GM12878 (cell line): Measurements from ENCODE around the gene GLE1. TPM values are rescaled to one million over a fixed set of nuclear protein-coding genes. Genes with fewer than 3 reads are reported as not detected.

Experiments
- ATAC-seq: fragments of 200-7000 bp; cut with Tn5 transposase; 3 replicates; pipeline ENCODE4 v1.9.1; 2020; ENCODE audit warnings: mild to moderate bottlenecking, moderate library complexity
- BruUV-seq: library from RNA; stranded (reverse); fragments of 400-500 nt; replicated peaks from 2 replicates; lab custom pipeline; 2021; lab: Mats Ljungman, UMichigan
- CTCF ChIA-PET: fragments of 300-600 bp; sonication (Branson Sonifier 250); formaldehyde crosslinking; extraction: SDS; loops from one replicate; lab custom pipeline; 2021; ENCODE audit warnings: inconsistent platforms; lab: Yijun Ruan, JAX
- POLR2A ChIA-PET: fragments of 350-600 bp; formaldehyde crosslinking; extraction: SDS; loops from one replicate; lab custom pipeline; 2021; ENCODE audit warnings: inconsistent platforms; lab: Charles Lee
- RAD21 ChIA-PET: fragments of 300-600 bp; sonication (Branson Sonifier 250); formaldehyde crosslinking; loops from one replicate; lab custom pipeline; 2023; ENCODE audit warnings: antibody characterized with exemption; ENCODE audit not compliant: unreplicated experiment; lab: Charles Lee
- SMC1A ChIA-PET: fragments of 300-600 bp; sonication (Branson Sonifier 250); formaldehyde crosslinking; loops from one replicate; lab custom pipeline; 2023; ENCODE audit not compliant: unreplicated experiment, uncharacterized antibody; lab: Charles Lee
- DNase-seq: peaks from one replicate; pipeline ENCODE4 v3.0.0-alpha.2; 2011; ENCODE audit warnings: low read depth, low spot score
- FAIRE-seq: peaks from 3 replicates; lab custom pipeline; 2011; peaks lifted over from hg19 to GRCh38; lab: Jason Lieb, UNC
- H2AFZ ChIP-seq: 2 replicates; pipeline ENCODE4 v1.6.0; 2011; ENCODE audit warnings: low read depth, low read length, control low read depth; ENCODE audit not compliant: control insufficient read depth
- H3K27ac ChIP-seq: 2 replicates; pipeline ENCODE4 v1.5.1; 2011; ENCODE audit warnings: control low read depth; ENCODE audit not compliant: control insufficient read depth, insufficient read depth
- H3K27me3 ChIP-seq, 2 experiments: replicated peaks in 1 of 2; 2 replicates each; pipeline versions ENCODE4 v1.6.0 to v1.6.1; 2011; ENCODE audit warnings: low read length in 1 of 2; ENCODE audit not compliant: control insufficient read depth in 2 of 2, insufficient read depth in 2 of 2
- H3K36me3 ChIP-seq, 2 experiments: 2 replicates each; pipeline ENCODE4 v1.5.1; 2011; ENCODE audit warnings: low read length in 1 of 2; ENCODE audit not compliant: control insufficient read depth in 2 of 2, insufficient read depth in 2 of 2
- H3K4me1 ChIP-seq: 2 replicates; pipeline ENCODE4 v1.6.1; 2011; ENCODE audit warnings: mild to moderate bottlenecking, low read length, moderate library complexity, mixed read lengths; ENCODE audit not compliant: control insufficient read depth, insufficient read depth
- H3K4me2 ChIP-seq: 2 replicates; pipeline ENCODE4 v1.6.0; 2011; ENCODE audit warnings: control low read depth; ENCODE audit not compliant: control insufficient read depth, insufficient read depth
- H3K4me3 ChIP-seq: fragments of 200-600 bp; sonication (generic); 2 replicates; pipeline ENCODE4 v1.5.1; 2016
- H3K79me2 ChIP-seq: 2 replicates; pipeline ENCODE4 v1.6.0; 2011; ENCODE audit warnings: low read length; ENCODE audit not compliant: control insufficient read depth, insufficient read depth
- H3K9ac ChIP-seq: 2 replicates; pipeline ENCODE4 v1.8.0; 2011; ENCODE audit warnings: low read length, control low read depth, mixed read lengths; ENCODE audit not compliant: control insufficient read depth, insufficient read depth
- H3K9me3 ChIP-seq: replicated peaks from 3 replicates; pipeline ENCODE4 v1.5.1; 2011; ENCODE audit warnings: mild to moderate bottlenecking, low read length; ENCODE audit not compliant: control insufficient read depth, insufficient read depth
- H4K20me1 ChIP-seq: 2 replicates; pipeline ENCODE4 v1.6.0; 2011; ENCODE audit not compliant: control insufficient read depth, insufficient read depth
- CEBPB ChIP-seq, 2 experiments: fragments of 150-350 bp in 1 of 2; IDR thresholded peaks; 2 replicates each; pipeline ENCODE4 v1.6.1; 2012 to 2014; ENCODE audit warnings: low read depth in 2 of 2, low read length in 2 of 2, borderline replicate concordance in 1 of 2, inconsistent platforms in 1 of 2
- CHD2 ChIP-seq: IDR thresholded peaks from 2 replicates; pipeline ENCODE4 v1.6.1; 2011; ENCODE audit warnings: low read depth, low read length, improper control_type of control experiment, borderline replicate concordance
- CREB1 ChIP-seq: IDR thresholded peaks from 2 replicates; pipeline ENCODE4 v1.6.1; 2012; ENCODE audit warnings: low read depth, mild to moderate bottlenecking, inconsistent platforms
- EED ChIP-seq: sonication (generic); IDR thresholded peaks from 2 replicates; pipeline ENCODE4 v1.6.1; 2016; ENCODE audit warnings: antibody characterized with exemption, low read depth
- HDAC2 ChIP-seq: fragments of 200-600 bp; sonication (generic); IDR thresholded peaks from 2 replicates; pipeline ENCODE4 v1.6.1; 2017
- IRF3 ChIP-seq: fragments of 450-650 bp; IDR thresholded peaks from 2 replicates; pipeline ENCODE4 v1.6.1; 2014; ENCODE audit warnings: mild to moderate bottlenecking
- MYB ChIP-seq: fragments of 150-350 bp; IDR thresholded peaks from 2 replicates; pipeline ENCODE4 v1.6.1; 2014; ENCODE audit warnings: mild to moderate bottlenecking, low read depth, low read length, borderline replicate concordance
- NFYB ChIP-seq: IDR thresholded peaks from 2 replicates; pipeline ENCODE4 v1.6.1; 2011; ENCODE audit warnings: low read depth, mild to moderate bottlenecking, low read length, improper control_type of control experiment, moderate library complexity; ENCODE audit not compliant: insufficient read depth
- PAX5 ChIP-seq: IDR thresholded peaks from 2 replicates; pipeline ENCODE4 v1.6.1; 2011; ENCODE audit warnings: low read depth, low read length, borderline replicate concordance
- PML ChIP-seq: IDR thresholded peaks from 2 replicates; pipeline ENCODE4 v1.6.1; 2012; ENCODE audit warnings: low read length, inconsistent platforms
- RCOR1 ChIP-seq: conservative IDR thresholded peaks from 2 replicates; pipeline ENCODE4 v1.6.1; 2012; ENCODE audit warnings: low read depth, low read length, improper control_type of control experiment
- RFX5 ChIP-seq: IDR thresholded peaks from 2 replicates; pipeline ENCODE4 v1.6.1; 2011; ENCODE audit warnings: low read depth, low read length, improper control_type of control experiment
- SMAD5 ChIP-seq: IDR thresholded peaks from 2 replicates; pipeline ENCODE4 v1.6.1; 2016; ENCODE audit warnings: antibody characterized with exemption, low read depth
- TBL1XR1 ChIP-seq: IDR thresholded peaks from 2 replicates; pipeline ENCODE4 v1.6.1; 2012; ENCODE audit warnings: low read depth, low read length, improper control_type of control experiment
- ZBED1 ChIP-seq: IDR thresholded peaks from 2 replicates; pipeline ENCODE4 v1.6.1; 2016; ENCODE audit warnings: borderline replicate concordance
- ZBTB11 ChIP-seq: fragments of 450-650 bp; formaldehyde crosslinking; IDR thresholded peaks from 2 replicates; pipeline ENCODE4 v1.5.0; 2022; ENCODE audit warnings: mild to moderate bottlenecking, missing genetic modification characterization
- ZNF207 ChIP-seq: fragments of 450-650 bp; IDR thresholded peaks from 2 replicates; pipeline ENCODE4 v1.6.1; 2014; ENCODE audit warnings: antibody characterized with exemption, mild to moderate bottlenecking, borderline replicate concordance
- WGBS: methylation state at CpG from one replicate; pipeline ENCODE4 v1.1.6; 2016; ENCODE audit warnings: low lambda C conversion rate; ENCODE audit not compliant: insufficient replicate concordance, insufficient coverage; ENCODE audit errors: missing lambda C conversion rate; 5-methylcytosine and 5-hydroxymethylcytosine counted together
- in situ Hi-C: fragments of 300-500 bp; cut with MboI; formaldehyde crosslinking; loops from 9 replicates; pipeline ENCODE4 v1.14.3; 2018; ENCODE audit warnings: mixed read lengths
- intact Hi-C: fragments of 100-400 bp; cut with micrococcal nuclease; formaldehyde crosslinking; loops from one replicate; pipeline ENCODE4 v1.14.2; 2022; ENCODE audit not compliant: unreplicated experiment
- polyA plus RNA-seq, 11 experiments: library from polyadenylated mRNA; depleted of rRNA in 4 of 11; unstranded in 6 of 11; stranded (reverse) in 5 of 11; fragments of >200 nt; fragmentation: Nextera tagmentation in 4 of 11; fragmentation: Illumina TruSeq in 1 of 11; extraction: Ambion mirVana in 4 of 11; extraction: Trizol in 1 of 11; gene quantifications; 1 replicate in 1 of 11; 2 replicates in 10 of 11; pipeline versions ENCODE4 v1.2.1 to v1.2.3, GENCODE V29; 2011 to 2016; ENCODE audit warnings: inconsistent platforms in 2 of 11, missing spikeins in 2 of 11, low read depth in 1 of 11
- total RNA-seq, 4 experiments: library from RNA; depleted of rRNA in 3 of 4; stranded (reverse); fragments of >200 nt in 3 of 4; fragmentation: Illumina TruSeq in 1 of 4; extraction: Trizol in 1 of 4; gene quantifications; 2 replicates each; pipeline versions ENCODE4 v1.2.1 to v1.2.3, GENCODE V29; 2013 to 2021

Gene GLE1
- total and polyA plus RNA-seq, 10 of the 15 experiments (the other 5 are each of a cell fraction or from before 2014, with no cell fraction given), result 17.4 to 52.0 (median 37.7) TPM

- intact Hi-C loops, result no loop called here
- Histone ChIP-seq H3K4me2 (no peak overlapping the region), H2AFZ (no peak overlapping the region), H3K27me3 (no peaks in the 10 kb centered on the region), H4K20me1 (no peaks in the 10 kb centered on the region), H3K4me1 (no peaks in the 10 kb centered on the region), H3K9me3 (no peaks in the 10 kb centered on the region), H3K27ac (no peak overlapping the region), H3K4me3 (no peak overlapping the region), H3K36me3 (peaks cover 14 to 15% of the 10 kb centered on the region in 2 experiments), H3K9ac (no peak overlapping the region), H3K79me2 (no peaks in the 10 kb centered on the region)
- ChIA-PET POLR2A (interaction anchor here (1.2 kb wide), 1 partner anchor 28 kb away, joined by 3 read pairs; no protein-coding TSS in a partner anchor), CTCF (no interaction called here), RAD21 (no interaction called here), SMC1A (no interaction called here)
- ATAC-seq (no peak), FAIRE-seq (no peak), DNase-seq (no peak)
- in situ Hi-C loops, result no loop called here
- WGBS, result 75% methylated on average over 4 of the region's 4 CpGs
- BruUV-seq, result no TSS peak
- no peak for TF ChIP-seq PML
- no peak for TF ChIP-seq IRF3
- TF ChIP-seq TBL1XR1, result no peak
- TF ChIP-seq EED, result no peak
- no peak for TF ChIP-seq PAX5
- no peak for TF ChIP-seq CEBPB (IDR thresholded peaks at IDR 0.05; ENCODE audit: borderline replicate concordance in 1 of 2, low read depth in 2 of 2, low read length in 2 of 2)
- no peak for TF ChIP-seq SMAD5
- TF ChIP-seq MYB, result no peak
- no peak for TF ChIP-seq ZNF207
- TF ChIP-seq CREB1, result no peak
- no peak for TF ChIP-seq ZBED1
- TF ChIP-seq RCOR1, result no peak
- TF ChIP-seq HDAC2, result no peak
- no peak for TF ChIP-seq CHD2
- TF ChIP-seq RFX5, result no peak
- TF ChIP-seq NFYB, result no peak
- TF ChIP-seq ZBTB11 (CRISPR knock-in tag), result no peak
These were observed 24.7 kb downstream of the GLE1 start for GRCh38 chr9:128529191-128529590.
